ENCODE data around the gene TMEM117.
"Not testable (repeated sequence)": the region's sequence is repeated elsewhere in the genome, so short reads cannot be mapped to it uniquely, and the experiment has no call there.

Gene TMEM117

DNA sequence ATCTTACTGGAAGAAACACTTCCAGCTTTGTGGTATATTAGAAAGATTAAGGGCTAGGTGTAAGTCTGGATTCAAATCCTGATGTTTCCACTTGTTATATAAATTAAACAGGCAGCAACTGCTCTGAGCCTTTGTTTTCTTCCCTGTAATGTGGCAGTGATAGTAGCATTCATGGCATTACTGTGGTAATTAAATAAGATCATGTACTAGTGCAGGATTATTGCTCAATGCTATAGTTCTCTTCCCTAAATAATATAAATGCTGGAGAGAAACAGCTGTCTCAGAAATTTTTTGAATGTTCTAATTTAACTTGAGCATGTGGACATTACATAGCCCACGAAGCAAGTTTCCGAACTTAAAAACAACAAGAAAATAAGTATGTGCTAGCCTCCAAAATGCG, 5.4 kb downstream of the TMEM117 start:
- DNase-seq = no peak

DNA sequence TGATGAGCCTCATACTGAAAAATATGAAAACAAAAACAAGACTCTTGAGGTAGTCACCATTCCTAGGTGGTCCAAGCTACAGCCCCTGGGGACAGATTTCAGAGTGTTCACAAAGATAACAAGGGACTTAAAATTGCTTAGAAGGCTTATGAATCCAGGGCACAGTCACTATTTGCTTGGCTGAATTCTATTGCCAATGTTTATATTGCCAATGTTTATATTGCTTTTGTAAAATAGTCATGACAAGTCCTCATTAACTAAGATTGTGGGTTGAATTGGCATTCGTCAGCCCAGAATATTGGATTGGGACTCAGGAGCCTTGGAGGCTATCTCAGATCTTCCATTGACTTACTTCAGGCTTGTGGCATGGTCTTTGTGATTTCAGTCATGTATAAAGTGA, 6.4 kb downstream of the TMEM117 start:
- no peak for DNase-seq

DNA sequence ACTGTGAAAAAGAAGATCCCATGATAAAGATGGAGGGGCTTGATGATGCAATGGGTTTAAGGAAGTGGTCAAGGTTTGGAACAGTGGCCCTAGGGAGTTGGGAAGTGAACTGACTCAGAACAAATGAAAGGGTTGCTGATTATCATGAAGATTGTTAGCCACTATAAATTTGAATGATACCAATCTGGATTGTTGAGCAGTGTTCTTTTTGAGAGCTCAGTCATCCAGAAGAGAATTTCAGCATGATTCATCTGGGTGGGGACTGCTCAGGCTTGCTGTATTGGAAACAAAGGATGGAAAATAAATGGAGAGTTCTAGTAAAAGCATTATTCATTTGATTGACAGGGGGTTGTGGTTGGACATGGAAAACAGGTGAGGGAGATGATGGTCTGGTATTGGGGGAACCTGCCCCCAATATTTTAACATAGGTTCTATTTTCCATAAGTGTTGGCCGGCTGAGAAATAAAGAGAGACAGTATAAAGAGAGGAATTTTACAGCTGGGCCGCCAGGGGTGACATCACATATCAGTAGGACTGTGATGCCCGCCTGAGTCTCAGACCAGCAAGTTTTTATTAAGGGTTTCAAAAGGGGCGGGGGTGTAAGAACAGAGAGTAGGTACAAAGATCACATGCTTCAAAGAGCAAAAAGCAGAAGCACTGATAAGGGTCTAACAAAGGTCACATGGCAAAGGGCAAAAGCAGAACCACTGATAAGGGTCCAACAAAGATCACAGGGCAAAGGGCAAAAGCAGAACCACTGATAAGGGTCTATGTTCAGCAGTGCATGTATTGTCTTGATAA, 11.7 kb downstream of the TMEM117 start:
- DNase-seq = not testable (repeated sequence)

DNA sequence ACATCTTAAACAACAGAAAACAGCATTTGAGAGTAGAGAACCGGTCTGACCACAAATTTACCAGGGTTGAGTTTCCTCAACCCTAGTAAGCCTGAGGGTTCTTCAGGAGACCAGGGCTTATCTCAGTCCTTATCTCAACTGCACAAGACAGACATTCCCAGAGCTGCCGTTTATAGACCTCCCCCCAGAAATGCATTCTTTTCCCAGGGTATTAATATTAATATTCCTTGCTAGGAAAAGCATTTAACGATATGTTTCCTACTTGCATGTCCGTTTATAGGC, 12.3 kb downstream of the TMEM117 start:
- no peak for DNase-seq

DNA sequence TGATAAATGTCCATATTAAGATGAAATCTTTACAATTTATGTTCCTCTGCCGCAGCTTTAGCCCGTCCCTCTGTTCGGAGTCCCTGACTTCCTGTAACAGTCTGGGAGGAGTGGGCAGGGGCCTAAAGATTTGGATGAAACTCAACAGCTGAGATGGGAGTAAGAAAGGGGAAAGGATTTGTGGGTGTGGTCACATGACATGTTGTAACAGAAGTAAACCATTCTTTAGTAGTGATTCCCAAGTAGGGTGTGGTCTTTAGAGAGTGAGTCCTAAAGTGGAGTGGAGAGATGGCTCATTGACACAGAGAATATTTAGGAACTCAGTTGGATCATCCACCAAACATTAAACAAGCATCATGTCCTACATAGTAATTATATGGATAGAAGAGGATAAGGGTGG, 12.9 kb downstream of the TMEM117 start:
- DNase-seq = no peak

DNA sequence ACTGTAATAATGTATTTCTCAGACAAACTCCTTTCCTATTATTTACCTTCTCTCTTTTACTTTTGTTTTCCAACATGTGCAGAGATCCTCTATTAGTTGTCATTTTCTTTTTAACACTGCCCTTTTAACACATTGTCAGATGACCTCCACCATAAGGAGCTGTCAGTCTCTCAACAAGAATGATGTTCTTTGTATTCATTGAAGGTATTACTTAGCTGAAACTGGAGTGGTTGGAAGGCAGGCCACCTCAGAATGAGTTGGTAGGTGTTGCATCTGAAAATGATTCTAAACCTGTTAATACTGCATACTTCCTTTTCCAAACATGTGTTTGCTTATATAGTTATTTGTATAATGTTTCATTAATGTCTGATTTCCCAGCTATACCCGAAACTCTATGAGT, 16.9 kb downstream of the TMEM117 start:
- no peak for DNase-seq

DNA sequence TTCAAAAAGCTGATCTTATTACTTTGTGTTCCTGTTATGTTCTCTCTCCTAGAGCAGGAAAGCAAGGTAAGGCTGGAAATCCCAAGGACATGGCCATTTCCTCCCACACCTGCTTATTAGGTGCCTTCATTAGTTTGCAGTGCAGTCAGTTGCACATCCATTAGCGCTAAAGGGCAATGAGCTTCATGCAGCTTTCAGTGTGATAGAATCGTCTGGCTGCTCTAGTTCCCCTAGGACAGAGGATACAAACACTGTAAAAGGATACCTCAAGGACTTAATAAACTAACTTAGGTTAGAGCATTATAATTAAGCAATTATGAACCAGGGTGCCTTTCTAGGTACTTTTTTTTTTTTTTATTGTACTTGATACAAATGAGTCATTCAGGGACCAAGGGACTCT, 21.1 kb downstream of the TMEM117 start:
- DNase-seq = no peak

DNA sequence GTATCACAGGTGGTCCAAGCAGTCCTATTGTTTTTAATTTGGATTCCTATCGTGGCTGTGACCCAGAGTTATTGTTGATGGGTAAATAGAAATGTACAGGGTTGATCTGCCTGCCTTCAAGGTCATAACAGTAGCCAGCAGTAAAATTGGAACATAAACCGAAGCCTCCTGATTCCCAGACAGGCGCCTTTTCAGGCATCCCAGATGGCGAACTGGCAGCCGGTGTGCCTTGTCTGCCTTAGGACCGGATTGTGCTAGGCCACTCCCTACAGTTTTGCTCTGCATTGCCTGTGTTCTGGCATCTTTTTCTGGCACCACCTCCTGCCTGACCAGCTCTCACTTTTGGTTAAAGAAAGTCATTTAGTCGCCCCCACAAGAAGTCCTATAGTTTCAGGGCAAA, 22.2 kb downstream of the TMEM117 start:
- no peak for DNase-seq

DNA sequence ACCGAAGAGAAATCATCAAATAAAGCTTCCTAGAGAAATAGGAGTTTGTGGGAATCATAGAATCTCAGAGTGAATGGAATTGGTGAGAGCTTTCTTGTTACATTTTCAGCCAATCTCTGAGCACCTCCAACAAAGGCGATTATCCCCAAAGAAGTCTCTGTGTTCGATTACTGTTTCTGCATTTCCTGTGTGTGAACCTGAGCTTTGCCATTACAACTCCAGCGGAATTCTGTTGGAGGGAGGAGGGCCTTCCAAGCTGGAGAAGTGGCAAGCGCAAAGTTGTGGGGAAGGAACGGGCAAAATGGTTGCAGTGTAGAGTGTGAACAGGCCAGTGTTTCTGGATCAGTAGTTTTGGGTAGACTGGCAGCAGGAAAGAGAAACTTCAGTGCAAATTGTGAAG, 23.1 kb downstream of the TMEM117 start:
- no peak for DNase-seq

DNA sequence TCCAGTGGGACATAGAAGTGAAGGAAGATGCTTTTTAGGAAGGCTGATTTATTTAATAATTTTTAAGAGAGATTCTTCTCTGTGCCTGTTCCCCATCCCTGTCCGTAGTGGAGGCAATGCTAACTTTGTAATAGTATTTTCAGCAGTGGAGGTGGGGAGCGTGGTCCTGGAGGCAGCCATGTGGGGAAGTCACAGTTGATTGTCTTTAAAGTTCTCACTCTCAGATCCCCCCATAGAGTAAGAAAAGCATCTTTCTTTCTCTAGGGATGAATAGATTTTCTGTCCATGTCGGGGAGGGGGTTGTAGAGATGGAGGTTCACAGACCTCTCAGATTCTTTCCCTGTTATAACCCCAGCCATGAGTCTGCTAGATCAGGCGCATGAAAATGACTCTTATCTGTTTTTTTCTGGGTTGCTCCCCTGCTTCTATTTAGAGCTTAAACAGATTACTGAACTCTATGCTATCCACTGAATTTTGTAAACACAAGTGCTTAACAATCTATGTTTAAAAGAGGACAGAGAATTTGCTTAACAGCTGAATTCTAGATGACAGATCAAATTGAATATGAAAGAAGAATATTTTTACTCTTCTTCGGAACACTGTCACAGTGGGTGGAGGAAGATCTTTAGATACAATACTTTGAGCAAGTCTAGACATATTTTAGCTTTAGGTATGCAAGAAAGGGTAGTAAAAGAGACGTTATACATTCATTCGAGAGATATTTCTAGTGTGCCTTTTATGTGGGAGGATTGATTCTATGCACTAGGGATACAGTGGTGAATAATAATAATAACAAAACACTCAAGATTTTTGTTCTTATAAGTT, 25.3 kb downstream of the TMEM117 start:
- no peak for DNase-seq

DNA sequence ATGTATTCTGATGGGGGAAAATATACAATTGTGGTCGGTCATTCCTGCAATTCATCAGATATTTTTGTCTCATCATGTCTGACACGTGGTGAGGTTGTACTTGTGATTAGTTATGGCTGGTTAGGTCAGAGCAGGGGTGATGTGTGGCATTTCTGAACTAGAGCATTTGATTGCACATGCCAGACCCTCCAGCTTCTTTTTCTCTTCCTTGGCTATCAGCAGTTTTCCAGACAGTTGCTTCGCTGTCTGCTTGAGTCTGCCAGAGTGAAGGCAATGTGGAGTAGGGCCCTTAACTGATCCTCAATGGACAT, 25.9 kb downstream of the TMEM117 start:
- DNase-seq = no peak

DNA sequence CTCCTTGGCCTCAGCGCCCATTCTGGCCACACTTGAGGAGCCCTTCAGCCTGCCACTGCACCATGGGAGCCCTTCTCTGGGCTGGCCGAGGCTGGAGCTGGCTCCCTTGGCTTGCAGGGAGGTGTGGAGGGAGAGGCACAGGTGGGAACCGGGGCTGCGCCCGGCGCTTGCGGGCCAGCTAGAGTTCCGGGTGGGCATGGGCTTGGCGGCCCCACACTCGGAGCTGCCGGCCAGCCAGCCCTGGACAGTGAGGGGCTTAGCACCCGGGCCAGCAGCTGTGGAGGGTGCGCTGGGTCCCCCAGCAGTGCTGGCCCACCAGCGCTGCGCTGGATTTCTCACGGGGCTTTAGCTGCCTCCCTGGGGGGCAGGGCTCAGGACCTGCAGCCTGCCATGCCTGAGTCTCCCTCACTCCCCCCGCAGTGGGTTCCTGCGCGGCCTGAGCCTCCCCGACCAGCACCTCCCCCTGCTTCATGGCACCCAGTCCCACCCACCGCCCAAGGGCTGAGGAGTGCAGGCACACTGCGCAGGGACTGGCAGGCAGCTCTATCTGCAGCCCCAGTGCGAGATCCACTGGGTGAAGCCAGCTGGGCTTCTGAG, 28.0 kb downstream of the TMEM117 start:
- DNase-seq = no peak

DNA sequence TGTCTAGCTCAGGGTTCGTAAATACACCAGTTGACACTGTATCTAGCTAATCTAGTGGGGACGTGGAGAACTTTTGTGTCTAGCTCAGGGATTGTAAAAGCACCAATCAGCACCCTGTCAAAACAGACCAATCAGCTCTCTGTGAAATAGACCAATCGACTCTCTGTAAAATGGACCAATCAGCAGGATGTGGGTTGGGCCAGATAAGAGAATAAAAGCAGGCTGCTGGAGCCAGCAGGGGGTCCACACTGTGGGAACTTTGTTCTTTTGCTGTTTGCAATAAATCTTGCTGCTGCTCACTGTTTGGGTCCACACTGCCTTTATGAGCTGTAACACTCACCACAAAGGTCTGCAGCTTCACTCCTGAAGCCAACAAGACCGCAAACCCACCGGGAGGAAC, 28.7 kb downstream of the TMEM117 start:
- DNase-seq = not testable (repeated sequence)

DNA sequence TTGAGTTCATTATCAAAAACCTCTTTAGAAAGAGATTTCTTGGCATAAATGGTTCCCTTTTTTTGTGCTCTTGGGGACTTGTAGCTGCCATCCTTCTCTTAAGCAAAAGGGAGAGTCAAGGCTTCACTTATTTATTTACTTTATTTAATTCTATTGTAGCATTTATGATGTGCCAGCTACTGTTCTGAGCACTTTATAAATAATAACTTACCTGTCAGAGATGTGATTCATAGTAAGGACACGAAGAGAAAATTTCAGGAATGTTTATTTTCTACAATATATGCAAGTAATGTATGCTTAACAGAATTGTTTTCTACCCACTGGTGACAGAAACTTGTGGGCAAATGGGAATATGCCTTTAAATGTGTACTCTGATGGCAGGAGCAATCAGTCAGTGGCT, 33.3 kb downstream of the TMEM117 start:
- DNase-seq = no peak

DNA sequence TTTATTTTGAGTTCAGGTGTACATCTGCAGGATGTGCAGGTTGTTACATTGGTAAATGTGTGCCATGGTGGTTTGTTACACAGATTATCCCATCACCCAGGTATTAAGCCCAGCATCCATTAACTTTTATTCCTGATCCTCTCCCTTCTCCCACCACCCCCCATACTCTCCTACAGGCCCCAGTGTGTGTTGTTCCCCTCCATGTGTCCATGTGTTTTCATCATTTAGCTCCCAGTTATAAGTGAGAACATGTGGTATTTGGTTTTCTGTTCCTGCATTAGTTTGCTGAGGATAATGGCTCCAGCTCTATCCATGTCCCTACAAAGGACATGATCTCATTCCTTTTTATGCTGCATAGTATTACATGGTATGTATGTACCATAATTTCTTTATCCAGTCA, 33.9 kb downstream of the TMEM117 start:
- not testable (repeated sequence) for DNase-seq

DNA sequence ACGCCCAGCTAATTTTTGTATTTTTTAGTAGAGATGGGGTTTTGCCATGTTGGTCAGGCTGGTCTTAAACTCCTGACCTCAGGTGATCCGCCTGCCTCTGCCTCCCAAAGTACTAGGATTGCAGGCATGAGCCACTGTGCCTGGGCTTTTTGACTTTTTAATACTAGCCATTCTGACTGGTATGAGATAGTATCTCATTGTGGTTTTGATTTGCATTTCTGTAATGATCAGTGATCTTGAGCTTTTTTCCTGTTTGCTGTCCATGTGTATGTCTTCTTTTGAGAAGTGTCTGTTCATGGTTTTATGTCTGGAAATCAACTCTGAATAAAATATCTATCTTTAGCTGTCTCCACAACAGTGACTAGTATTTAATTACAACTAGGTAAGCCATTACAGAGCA, 35.4 kb downstream of the TMEM117 start:
- DNase-seq = not testable (repeated sequence)

DNA sequence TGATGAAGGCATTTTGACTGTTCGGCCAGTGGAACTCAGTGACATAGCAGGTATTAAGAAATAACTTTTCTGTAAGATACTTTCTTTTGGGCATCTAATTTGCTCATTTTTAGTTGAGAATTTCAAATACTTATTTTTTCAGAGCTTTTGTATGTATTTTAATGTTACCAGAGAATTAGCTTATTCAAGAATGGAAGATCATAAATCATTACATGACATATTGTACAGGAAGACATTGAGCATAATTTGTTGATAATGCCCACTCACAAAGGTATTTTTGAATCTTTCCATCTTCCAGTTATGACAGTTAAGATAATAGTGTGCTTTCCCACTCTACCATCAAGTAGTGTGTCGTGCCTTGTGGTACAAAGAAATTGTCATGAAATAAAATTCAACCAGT, 36.5 kb downstream of the TMEM117 start:
- DNase-seq = no peak

DNA sequence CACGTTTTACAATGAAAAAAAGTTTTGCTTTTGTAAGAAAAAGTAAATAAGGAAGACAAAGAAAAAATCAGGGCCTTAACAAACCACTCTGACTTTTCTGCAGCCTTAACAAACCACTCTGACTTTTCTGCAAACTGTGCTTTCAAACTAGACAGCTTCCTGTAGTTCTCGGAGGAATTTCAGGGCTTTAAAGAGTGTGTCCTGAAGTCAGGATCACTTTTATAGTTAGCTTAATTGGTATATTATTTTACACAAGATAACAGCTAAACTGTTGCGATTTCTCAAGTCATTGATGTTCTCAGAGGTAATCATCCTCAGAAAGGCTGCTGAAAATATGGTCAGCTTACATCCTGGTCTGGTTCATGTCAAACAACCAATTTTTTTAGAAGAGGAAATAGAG, 42.2 kb downstream of the TMEM117 start:
- DNase-seq = no peak

DNA sequence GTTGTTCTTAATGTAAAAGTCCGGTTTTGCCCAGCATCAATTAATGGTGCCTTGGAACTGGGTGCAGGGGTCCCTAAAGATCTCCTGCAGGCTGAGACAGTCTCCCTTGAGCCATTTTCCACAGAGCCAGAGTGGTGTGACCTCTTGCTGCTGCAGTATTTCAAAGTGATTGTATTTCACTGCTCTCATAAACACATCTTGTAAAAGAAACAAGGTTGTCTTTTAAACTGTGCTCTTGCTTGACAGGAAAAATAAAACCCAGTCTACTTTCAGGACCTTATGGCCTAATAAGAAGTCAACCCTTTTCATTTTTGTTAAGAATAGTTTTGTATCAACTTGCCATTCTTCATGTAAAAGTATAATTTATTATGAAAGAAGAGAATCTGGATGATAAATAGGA, 44.7 kb downstream of the TMEM117 start:
- DNase-seq = no peak

DNA sequence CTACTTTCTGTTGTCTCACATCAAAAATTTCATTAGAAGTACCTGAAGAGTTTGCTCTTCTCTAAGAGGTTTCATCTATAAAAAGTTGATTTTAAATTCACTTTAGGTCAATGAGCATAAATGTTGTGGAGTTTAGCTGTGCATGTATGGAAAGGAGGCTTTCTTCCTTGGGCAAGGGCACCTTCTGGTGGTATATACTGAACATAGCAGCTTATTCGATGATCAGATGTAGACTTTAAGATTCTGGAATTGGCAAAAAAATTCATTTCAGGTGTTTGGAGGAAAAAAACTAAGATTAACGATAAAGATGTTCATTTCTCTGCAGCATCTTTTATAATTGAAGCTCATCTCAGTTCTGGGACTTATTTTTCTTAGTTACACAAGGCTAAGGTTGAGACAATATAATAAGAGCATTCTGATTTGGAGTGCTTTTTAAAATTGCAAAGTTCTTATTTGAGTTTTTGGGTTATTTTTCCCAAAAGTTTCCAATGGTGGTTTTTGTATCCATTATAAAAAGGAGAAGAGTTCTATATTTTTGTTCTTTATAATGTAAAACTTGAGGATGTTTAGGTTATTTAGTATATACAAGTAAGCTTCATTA, 46.8 kb downstream of the TMEM117 start:
- no peak for DNase-seq

DNA sequence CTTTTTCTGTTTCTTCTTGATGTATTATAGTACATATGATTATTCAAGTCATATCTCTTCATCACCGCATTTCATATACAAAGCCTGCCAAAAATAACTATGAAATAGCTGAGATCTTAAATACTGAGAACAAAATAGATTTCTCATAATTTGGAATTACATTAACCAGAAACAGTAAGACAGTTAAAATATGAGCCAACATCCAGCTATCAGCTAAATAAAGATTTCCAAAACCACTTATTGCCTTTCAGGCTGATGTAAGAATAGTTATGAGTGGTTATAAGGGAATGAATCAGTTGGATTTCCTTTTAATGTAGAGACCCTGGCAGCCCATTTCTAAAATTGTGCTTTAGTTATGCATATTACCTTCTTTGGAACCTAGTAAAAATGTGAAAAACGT, 47.4 kb downstream of the TMEM117 start:
- DNase-seq = no peak

DNA sequence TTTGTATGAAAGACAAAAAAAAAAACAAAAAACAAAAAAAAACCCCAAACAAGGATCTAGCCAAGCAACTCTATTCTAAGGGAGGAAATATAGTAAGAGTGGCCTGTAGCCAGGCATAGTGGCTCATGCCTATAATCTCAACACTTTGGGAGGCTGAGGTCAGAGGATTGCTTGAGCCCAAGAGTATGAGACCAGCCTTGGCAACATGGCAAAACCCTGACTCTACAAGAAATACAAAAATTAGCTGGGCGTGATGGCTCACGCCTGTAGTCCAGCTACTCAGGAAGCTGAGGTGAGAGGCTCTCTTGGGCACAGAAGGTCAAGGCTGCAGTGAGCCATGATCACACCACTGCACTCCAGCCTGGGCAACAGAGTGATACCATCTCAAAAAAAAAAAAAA, 47.9 kb downstream of the TMEM117 start:
- no peak for DNase-seq

DNA sequence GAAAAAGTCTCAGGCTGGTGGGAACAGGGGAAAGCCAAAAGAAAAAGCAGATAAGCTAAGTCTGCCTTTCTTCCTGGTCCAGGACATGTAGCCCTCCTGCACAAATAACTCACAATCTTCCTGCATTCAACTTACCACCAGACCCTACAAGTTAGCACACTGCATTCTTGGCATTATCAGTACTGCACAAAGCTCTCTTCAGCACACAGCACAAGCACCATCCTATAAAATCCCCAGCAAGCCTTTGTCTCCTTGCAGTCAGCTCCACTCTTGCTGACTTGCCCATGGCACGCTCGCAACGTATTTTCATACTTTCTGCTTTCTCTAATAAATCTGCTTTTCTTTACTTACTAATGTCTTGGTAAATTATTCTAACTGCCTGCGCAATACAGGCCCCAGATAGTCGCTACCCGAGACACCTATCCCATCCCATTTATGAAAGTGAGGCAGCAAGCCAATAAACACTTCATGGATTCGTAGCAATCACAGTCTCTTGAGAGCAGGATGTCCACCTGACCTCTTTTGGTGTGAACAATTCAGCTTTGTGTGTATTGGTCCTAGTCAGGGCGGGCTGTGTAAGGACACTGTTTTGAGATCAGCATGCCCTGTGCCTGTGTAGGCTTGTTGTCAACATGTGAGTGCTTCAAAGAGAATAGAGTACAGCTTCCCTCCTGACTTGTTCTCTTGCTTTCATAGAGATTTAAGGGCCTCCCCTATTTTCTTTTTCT, 49.0 kb downstream of the TMEM117 start:
- no peak for DNase-seq

All from activated effector memory CD4-positive, alpha-beta T cell treated with anti-CD3 and anti-CD28 coated beads, Interleukin-2, amount 50 U/mL, for 16 hours (primary cell).